NCI-H748 treated with DMSO at 0.1 percent for 48 hours (cell line): ENCODE data around the gene PIK3AP1.
"Not testable (repeated sequence)": the region's sequence is repeated elsewhere in the genome, so short reads cannot be mapped to it uniquely, and the experiment has no call there.

ENCODE experiments used
- DNase-seq: peaks from one replicate; lab custom pipeline; 2025; lab: John Stamatoyannopoulos, UW

PIK3AP1 gene

DNA sequence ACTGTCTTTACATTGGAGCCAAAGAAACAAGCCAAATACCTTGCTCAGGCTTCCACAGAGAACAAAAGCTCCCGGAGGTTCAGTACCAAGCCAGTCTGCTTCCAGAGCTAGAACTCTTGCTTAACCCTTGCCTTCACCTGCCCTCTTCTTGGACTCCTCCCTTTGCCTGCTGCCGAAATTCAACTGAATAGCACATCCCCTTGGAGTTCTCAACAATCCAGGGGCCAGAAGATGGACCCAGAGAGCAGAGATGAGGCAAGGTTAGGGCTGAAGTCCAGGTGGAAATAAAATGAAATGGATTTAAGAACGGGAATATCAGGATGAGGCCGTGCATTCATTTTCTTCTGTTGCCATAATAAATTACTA, 876 bp upstream of the PIK3AP1 start:
- peak; percentile 25 for DNase-seq

DNA sequence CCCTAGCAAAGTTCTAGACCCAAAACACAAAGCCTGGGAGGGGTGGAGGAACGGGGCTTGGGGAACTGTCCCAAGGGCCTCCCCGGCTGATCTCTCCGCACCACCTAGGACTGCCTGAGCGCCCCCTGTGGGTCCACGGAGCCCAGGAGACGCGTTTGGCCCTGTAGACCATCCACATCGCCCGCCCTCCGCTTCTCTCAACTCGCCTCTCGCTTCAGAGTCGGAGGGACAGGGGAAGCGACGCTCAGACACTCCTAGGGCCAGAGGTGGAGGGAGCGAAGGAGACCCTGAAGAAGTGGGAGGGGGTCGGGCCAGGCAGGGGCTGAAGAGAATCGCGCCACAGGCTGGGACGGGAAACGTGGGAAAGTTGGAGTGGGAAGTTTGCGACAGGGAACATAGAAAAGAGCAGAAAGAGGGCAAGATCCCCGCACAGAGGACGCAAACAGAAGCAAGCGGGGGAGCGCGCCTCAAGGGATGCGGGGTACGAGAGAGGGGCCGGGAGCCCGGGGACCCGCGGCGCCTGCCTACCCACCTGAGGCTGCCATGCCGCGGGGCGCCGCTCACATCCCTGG, 378 bp downstream of the PIK3AP1 start:
- peak; percentile 28 for DNase-seq

DNA sequence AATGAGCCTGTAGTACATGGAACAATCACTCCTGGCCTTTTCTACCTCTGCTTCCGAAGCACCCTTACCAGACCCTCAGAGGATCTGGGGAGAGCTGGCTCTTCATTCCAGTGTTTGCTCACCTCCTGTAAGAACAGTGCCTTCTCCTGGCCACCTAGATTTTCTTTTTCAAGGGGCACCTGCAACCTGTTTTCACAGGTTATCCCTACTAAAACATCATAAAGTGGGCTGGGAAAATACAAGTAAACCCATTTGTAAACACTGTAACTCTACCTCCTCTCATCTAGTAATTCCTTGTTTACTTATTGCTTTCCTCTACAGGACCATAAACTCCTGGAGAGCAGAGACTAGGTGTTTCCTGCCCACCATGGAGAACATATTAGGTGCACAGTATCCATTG, 1.1 kb downstream of the PIK3AP1 start:
- DNase-seq: peak; percentile 13

DNA sequence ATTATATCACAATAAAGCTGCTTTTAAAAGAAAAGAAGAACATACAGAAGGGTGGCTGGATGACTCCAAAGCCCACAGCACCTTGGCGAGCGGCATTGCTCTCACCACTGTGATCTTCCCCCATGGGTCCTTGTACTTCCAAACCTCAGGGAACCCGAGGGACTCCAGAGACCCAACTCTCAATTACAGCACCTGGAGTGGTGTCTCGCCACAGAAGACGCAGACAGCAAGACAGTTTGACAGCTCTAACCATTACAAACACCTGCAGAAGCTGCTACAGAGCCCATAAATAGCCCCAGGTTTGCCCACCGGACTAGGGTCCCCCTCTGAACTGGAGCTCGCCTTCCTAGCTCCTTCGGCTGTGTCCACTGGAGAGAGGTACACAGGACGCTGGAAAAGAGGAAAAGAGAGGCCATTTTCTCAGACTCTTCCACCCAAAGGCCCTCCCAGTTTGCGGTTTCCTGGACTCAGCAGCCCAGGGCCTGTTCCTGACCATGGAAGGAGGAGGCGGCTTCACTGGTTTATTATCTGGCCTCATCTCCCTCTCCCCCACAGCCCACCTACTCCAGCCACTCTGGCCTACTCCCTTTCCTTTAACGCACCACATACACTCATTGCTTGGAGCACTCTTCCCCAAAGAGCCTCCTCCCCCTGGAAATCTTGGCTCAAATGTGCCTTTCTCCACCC, 1.9 kb downstream of the PIK3AP1 start:
- no peak for DNase-seq

DNA sequence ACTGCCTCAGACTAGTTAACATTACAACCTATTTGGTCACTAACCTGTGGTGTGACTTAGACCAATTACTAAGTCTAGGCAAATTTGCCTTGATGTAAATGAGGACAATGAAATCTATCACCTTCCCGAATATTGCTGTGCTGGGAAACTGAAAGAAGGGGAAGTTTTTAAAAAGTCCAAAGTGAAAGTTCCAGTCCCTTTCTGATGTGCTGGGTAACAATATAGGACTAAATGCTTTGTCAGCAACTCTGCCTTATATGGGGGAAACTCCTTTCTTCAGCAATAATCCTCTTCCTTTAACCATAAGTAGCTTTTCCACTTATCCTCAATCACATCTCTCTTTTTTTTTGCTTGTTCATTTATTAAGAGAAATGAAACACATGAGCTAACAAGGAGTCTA, 3.9 kb downstream of the PIK3AP1 start:
- no peak for DNase-seq

DNA sequence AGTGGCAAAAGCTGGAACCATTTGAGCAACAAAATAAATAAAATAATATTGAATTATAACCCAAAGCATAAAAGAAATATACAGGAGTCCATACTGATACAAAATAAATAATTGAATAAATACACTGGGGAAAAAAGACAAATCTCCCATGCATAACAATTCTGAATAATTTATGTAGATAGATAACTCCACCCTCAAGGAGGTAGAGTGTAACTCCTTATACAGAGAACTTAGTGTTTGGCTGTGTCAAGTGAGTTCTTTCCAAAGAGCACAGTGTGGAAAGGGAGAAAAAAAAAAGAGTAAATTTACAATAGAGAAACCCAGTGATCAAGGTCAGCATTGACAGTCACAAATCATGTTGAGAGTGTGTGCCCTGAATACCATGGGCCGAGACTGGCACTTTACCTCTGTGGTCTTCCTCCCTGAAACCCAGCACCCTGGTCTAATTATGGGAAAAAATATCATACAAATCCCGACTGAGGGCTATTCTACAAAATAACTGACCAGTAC, 5.5 kb downstream of the PIK3AP1 start:
- DNase-seq: no peak

DNA sequence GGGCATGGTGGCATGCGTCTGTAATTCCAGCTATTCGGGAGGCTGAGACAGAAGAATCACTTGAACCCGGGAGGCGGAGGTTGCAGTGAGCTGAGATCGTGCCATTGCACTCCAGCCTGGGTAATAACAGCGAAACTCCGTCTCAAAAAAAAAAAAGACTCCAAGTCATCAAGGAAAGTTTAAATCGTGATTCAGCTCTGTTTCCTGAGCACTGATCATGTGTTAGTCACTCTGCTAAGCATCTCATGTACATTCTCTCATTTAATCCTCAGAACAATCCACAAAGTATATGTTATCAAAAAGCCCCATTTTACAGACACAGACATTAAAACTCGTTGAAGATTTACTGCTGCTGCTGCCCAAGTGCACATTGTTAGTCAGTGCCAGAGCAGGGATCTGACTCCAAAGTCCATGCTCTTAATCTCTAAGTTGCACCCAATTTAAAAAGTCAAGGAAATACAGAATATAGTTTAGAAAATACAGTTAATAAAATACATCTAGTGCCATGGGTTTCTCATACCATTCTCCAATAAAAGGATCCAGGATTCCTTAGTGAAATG, 6.2 kb downstream of the PIK3AP1 start:
- DNase-seq: no peak

DNA sequence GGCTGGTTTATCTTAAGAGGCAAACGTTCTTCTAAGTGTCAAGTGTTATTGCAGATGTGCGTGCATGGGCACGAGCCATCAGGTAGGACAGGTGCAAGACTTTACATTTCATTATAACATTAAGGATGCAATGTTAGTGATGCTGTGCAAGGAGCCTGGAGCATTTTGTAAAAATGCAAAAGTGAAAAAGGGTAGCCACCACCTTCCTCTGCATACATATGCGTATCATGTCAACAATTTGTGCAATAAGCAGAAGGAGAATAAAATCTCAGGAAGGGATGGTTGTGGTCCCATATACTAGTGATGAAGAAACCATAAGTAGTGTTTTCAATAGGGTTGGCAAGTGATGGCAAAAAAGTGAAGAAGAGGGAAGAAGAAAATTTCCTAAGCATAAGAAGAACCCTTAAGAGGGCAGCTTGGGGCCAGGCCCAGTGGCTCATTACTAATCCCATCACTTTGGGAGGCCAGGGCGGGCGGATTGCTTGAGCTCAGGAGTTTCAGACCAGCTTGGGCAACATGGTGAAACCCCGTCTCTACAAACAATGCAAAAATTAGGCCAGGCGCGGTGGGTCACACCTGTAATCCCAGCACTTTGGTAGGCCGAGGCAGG, 7.5 kb downstream of the PIK3AP1 start:
- no peak for DNase-seq

DNA sequence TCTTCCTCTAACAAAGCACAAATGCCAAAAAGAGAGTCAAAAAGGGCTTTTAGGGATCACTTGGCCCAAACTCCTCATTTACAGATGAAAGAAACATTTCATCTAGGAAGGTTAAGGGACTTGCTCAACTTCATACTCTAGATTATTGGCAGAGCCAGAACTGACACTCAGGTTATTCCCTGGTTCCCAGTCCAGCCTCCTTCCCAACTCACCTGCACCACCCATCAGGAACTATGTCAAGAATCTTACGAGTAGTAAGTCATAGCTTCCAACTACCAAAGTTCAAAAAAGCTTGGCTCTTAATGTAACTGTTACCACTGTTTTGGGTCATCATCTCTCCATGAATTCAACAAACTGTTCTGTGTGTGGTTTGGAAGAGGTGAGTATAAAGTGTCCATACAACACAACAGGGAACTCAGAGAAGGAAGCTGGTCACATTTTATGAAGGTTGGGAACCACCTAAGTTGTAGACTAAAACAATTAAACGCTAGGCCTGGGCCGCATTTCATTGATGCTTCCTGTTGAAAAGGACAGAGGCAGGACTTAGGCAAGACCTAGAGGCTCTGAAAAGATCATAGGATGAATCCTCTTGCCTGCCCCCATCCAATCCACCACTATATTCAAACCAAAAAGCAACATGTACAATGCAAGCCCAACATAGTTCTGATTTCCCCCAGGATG, 9.1 kb downstream of the PIK3AP1 start:
- DNase-seq: no peak

DNA sequence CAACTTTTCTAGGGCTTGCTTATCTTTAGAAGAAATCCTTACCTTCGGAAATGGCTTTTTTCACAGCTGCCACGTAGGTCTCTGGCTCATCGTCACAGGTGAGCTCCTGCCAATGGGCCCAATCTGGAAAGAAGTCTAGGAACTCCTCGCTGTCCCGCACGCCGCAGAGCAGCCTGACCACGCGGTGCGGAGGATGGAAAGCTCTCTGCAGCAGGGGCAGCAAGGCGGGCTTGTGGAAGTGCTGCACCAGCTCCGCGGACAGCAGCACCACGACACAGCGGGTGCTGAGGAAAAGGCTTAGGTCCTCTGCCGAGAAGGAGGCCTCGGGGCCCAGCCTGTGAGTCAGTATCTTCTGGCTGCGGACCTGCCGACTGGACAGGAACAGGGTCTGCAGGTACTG, 10.8 kb downstream of the PIK3AP1 start:
- DNase-seq: no peak

DNA sequence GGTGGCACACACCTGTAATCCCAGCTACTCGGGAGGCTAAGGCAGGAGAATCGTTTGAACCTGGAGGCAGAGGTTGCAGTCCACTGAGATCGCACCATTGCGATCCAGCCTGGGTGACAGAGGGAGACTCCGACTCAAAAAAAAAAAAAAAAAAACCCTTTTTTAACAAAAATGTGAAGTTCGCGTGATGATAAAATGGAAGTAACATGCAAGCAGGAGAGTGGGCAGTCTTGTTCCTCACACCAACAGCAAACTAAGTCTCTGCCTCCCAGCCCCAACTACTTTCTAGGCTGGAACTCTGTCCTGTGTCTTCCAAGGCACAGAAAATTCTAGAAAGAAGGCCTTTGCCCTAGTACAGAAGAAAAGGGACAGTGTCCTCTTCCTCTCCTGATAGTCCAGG, 11.3 kb downstream of the PIK3AP1 start:
- no peak for DNase-seq

DNA sequence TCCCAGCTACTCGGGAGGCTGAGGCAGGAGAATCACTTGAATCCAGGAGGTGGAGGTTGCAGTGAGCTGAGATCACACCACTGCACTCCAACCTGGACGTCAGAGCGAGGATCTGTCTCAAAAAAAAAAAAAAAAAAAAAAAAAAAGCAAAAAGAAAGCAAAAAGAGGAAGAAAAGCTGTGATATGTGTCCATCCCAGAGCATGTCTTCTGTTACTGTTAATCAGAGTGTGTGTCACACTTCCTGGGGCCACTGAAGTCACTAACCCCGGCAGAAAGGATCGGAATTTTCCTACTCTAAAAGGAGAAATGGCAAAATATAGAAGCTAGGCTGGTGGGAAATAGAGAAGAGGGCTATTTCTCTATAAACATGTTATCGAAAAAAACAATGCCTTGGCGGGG, 11.9 kb downstream of the PIK3AP1 start:
- no peak for DNase-seq

DNA sequence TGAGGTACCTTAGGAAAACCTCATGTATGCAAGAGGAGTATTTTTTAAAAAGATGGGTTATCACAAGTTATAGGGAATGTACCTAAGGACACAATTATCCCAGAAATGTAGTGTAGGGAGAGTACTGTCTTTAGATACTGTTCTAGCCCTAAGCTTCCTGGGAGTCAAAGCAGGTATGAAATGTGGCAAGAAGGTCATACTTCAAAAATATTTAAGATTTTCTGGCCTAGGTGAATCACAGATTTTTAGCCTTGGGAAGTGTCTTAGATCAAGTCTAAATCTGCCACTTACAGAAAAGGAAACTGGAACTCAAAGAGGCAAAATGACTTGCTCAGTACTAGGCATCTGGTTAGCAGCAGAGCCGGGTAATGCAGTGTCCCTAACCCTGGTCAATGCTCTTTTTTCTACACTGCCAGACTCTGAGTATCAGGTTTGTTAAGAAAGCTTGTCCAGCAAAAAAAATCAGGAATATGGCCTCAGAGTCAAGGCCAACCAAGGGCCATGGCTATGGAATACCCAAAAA, 13.9 kb downstream of the PIK3AP1 start:
- no peak for DNase-seq

DNA sequence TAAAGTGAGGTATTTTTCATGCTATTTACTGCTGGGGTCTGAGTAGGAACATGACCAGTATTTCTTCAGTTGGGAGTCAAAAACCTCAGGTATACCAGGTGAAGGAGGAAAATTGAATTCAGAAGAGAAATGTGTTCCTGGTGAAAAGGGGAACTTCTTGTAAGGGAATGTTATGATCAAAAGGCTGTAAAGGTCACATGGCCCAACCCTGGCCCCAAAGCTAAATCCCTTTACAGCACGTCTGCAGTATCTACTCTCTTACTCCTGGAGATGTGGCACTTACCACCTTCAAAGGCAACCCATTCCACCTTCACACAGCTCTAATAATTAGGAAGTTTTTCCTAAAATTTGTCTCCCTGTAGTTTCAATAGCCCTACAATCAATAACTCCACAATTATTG, 15.2 kb downstream of the PIK3AP1 start:
- DNase-seq: no peak

DNA sequence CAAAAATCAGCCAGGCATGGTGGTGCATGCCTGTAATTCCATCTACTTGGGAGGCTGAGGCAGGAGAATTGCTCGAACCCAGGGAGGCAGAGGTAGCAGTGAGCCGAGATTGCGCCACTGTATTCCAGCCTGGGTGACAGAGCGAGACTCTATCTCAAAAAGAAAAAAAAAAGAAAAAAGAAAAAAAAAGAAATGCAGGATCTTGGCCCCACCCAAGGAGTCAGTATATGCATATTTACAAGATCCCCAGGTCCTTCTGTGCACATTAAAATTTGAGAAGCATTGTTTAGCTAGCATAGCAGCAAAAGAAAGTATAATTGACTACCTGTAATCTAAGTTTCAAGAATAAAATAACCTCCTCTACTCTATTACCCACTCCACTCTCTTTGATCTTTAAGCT, 15.8 kb downstream of the PIK3AP1 start:
- no peak for DNase-seq

DNA sequence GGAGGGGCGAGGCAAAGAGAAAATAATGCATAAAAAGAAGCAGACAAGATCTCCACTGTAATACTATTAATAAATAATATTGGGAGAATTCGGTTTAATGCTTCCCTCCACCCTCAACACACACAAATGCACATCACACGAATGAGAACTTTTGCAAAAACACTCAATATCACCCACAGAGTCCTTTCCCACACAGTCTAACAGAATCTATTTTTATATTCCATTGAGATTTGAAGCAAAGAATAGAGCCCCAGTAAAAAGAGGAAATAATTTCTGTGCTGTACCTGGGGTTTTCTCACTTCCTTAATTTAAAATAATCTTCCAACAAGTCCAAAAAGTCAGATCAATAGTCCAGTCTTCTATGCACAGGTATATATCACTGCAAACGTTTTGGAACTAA, 17.0 kb downstream of the PIK3AP1 start:
- DNase-seq: no peak

DNA sequence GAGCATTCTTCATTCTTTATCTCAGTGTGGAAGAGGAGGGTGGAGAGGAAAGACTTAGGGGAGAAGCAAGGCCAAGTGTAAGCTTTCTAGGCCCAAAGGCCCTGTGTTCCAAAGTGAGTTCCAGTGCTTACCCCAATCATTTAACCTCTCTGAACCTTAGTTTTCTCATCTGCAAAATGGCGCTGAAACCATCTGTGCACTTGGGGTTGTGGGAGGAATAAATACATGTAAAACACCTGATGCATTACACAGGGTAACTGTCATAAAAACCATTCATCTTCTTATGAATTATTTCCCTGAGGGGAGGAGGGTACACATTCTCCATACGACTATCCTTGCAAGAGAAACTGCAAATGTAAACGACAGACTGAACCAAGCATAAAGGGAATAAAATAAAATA, 19.0 kb downstream of the PIK3AP1 start:
- DNase-seq: no peak

DNA sequence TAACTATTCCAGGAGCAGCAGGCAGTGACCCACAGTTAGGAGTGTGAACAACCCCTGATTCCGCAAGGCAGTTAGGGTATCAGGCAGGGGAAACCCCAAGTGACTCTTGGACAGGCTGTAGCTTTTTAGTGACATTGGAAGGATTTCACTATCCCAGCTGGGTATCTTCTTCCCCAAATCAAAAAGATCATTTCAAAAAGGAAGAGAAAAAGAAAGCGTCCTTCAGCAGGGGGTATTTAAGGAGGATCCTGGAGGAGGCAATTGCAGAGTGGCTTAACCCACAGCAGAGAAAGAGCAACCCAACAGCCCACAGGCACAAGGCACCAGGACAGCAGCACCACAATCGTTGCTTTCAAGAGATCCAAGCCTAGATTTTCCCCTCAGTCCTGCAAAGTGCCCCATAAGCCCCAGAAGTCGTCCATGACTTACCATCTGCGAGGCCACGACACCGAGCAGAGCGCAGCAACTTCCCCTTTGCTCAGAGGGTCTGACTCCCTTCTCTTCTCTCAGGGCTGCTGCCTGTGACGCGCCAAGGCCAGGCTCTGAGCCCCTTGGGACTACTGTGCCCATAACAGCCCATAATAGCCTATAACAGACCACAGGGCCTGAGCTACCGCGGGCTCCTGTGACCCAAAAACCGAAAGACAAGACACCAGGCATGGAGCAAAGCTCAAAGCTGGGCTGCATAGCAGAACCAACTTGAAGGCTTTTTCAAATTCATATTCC, 19.8 kb downstream of the PIK3AP1 start:
- no peak for DNase-seq

DNA sequence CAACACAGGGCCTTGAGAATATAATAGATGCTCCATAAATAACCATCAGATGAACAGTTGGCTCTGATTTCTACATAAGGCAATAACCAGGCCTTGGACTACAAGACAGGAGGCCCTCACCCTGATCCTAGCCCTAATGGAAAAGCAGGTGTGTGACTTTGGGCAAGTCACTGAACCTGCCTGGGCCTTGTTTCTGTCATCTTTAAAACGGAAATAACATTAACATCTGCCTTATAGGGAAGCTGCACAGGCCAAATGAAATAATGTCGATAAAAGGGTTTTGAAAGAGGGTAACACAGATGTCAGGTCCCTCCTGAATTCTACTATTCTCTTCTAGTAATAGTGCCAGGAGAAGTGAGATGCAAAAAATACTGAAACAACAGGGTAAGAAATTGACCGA, 20.7 kb downstream of the PIK3AP1 start:
- no peak for DNase-seq

DNA sequence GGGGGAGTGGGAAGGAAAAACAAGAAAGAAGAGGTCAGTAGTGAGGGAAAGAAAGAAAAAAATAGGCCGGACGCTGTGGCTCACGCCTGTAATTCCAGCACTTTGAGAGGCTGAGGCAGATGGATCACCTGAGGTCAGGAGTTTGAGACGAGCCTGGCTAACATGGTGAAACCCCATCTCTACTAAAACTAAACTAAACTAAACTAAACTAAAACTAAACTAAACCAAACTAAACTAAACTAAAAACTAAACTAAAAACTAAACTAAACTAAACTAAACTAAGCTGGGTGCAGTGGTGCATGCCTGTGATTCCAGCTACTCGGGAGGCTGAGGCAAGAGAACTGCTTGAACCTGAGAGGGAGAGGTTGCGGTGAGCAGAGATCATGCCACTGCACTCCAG, 22.0 kb downstream of the PIK3AP1 start:
- not testable (repeated sequence) for DNase-seq

DNA sequence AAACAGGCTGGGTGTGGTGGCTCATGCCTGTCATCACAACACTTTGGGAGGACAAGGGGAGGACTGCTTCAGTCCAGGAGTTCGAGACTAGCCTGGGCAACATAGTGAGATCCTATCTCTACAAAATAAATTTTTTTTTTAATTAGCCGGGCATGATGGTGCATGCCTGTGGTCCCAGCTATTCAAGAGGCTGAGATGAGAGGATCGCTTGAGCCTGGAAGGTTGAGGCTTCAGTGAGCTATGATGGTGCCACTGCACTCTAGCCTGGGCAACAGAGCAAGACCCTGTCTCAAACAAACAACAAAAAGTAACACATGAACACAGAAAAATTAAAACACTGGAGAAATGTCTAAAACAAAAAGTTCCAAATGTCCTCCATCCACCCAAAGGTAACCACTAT, 22.9 kb downstream of the PIK3AP1 start:
- no peak for DNase-seq
